ENCODE results near the gene ARPIN.

The ARPIN gene

DNA sequence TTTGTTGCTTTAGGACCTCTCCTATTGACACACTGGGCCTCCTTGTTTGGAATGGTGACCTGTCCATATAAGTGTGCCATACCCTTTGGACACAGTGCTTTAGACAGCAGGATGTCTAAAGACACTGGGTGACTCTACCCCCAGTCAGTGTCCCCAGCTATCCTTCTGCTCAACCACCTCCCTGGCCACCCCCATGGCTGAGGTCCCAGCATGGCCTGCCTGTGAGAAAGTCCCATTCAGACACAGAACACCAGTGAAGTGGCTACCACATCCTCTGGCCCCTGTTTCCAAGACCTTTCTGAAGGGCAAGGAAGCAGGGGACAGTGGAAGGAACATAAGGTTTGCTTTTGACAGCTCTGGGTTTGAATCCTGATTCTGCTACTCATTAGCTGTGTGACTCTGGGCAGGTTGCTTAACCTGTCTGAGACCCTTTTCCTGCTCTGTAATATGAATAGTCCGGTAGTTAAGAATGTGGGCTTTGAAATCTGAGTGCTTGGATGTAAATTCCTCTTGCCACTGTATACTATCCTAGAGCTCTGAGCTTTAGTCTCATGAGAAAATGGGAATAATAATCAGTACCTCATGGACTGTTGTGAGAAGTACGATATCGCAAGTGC is 12.7 kb downstream of the ARPIN start:
- H3K4me3 ChIP-seq (ENCODE audit: low read depth, low read length), result no peak overlapping the region
- H3K23ac ChIP-seq (ENCODE audit: low read length), result no peak overlapping the region
- H3K14ac ChIP-seq (ENCODE audit: low read length), result no peak overlapping the region
- DNase-seq, result no peak
- H3K9me3 ChIP-seq (ENCODE audit: insufficient read depth, low read depth, low read length), result peaks cover 2% of the 10 kb centered on the region
- no CpG with 5 or more reads among the region's 3 CpGs for WGBS (ENCODE audit: extremely low coverage, insufficient coverage, insufficient read length)
- H3K4me1 ChIP-seq (ENCODE audit: control insufficient read depth in 1 of 2, insufficient read depth in 2 of 2, low read length in 2 of 2), result no peaks in the 10 kb centered on the region
- no peak overlapping the region for H2BK12ac ChIP-seq (ENCODE audit: low read length)
- H2BK120ac ChIP-seq (ENCODE audit: insufficient read depth, low read length, poor library complexity), result no peak overlapping the region
- no peak overlapping the region for H2BK5ac ChIP-seq (ENCODE audit: low read depth, low read length, poor library complexity)
- H3K4me2 ChIP-seq (ENCODE audit: low read length), result no peak overlapping the region
- no peak overlapping the region for H3K9ac ChIP-seq (ENCODE audit: low read length)
- H2AFZ ChIP-seq (ENCODE audit: insufficient read depth, low read length, poor library complexity), result no peak overlapping the region
- no peak overlapping the region for H3K27ac ChIP-seq (ENCODE audit: low read depth, low read length)
- no peaks in the 10 kb centered on the region for H3K27me3 ChIP-seq (ENCODE audit: insufficient read depth, low read length)
- no peak overlapping the region for H4K8ac ChIP-seq (ENCODE audit: low read depth, low read length)
- no peak overlapping the region for H2AK5ac ChIP-seq (ENCODE audit: low read length)
- H4K91ac ChIP-seq (ENCODE audit: low read depth, low read length), result no peak overlapping the region
- H3K18ac ChIP-seq (ENCODE audit: low read length), result no peak overlapping the region
- H3K79me2 ChIP-seq (ENCODE audit: control insufficient read depth, insufficient read depth, low read length, poor library complexity), result no peaks in the 10 kb centered on the region
- peaks cover 8 to 14% of the 10 kb centered on the region in 2 experiments for H3K36me3 ChIP-seq (ENCODE audit: control insufficient read depth in 1 of 2, insufficient read depth in 2 of 2, low read length in 2 of 2)
- H3K79me1 ChIP-seq (ENCODE audit: low read length), result no peaks in the 10 kb centered on the region
- H4K12ac ChIP-seq (ENCODE audit: low read depth, low read length), result no peak overlapping the region
- H3K4ac ChIP-seq (ENCODE audit: low read depth, low read length), result no peak overlapping the region

DNA sequence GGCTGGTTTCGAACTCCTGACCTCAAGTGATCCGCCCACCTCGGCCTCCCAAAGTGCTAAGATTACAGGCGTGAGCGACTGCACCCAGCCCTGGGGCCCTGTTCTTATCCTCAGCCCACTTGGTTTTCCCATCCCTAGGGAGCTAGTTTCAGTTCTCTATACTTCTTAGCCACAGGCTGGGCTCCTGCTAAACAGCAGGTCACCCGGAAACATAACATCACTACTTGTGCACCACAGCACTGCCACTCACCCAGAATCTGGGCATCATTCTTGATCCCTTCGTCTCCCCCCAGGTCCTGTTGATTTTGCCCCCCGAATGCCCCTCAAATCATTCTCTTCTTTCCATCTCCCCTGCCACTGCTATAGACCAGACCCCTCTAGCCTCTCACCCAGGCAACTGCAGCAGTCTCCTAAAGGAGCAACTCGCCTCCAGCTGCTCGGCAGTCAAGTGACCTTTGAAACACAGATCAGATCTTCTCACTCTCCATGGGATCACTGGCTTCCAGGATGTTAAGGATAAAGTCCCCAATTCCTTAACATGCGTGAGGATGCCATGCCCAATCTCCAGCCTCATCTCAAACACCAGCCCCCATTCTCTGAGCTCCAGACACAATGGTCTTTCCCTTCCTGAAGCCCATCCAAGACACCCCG is 13.3 kb downstream of the ARPIN start:
- H3K27ac ChIP-seq (ENCODE audit: low read depth, low read length), result no peak overlapping the region
- no peak overlapping the region for H3K9ac ChIP-seq (ENCODE audit: low read length)
- H3K79me2 ChIP-seq (ENCODE audit: control insufficient read depth, insufficient read depth, low read length, poor library complexity), result no peaks in the 10 kb centered on the region
- H3K9me3 ChIP-seq (ENCODE audit: insufficient read depth, low read depth, low read length), result peaks cover 2% of the 10 kb centered on the region
- no peak overlapping the region for H2BK5ac ChIP-seq (ENCODE audit: low read depth, low read length, poor library complexity)
- no CpG with 5 or more reads among the region's 12 CpGs for WGBS (ENCODE audit: extremely low coverage, insufficient coverage, insufficient read length)
- H3K23ac ChIP-seq (ENCODE audit: low read length), result no peak overlapping the region
- H3K14ac ChIP-seq (ENCODE audit: low read length), result no peak overlapping the region
- no peak overlapping the region for H3K4ac ChIP-seq (ENCODE audit: low read depth, low read length)
- no peak overlapping the region for H4K91ac ChIP-seq (ENCODE audit: low read depth, low read length)
- H2AK5ac ChIP-seq (ENCODE audit: low read length), result no peak overlapping the region
- no peak for DNase-seq
- H4K12ac ChIP-seq (ENCODE audit: low read depth, low read length), result no peak overlapping the region
- H4K8ac ChIP-seq (ENCODE audit: low read depth, low read length), result no peak overlapping the region
- no peak overlapping the region for H2AFZ ChIP-seq (ENCODE audit: insufficient read depth, low read length, poor library complexity)
- H3K18ac ChIP-seq (ENCODE audit: low read length), result no peak overlapping the region
- H2BK120ac ChIP-seq (ENCODE audit: insufficient read depth, low read length, poor library complexity), result no peak overlapping the region
- no peak overlapping the region for H2BK12ac ChIP-seq (ENCODE audit: low read length)
- H3K79me1 ChIP-seq (ENCODE audit: low read length), result no peaks in the 10 kb centered on the region
- no peak overlapping the region for H3K4me2 ChIP-seq (ENCODE audit: low read length)
- H3K36me3 ChIP-seq (ENCODE audit: control insufficient read depth in 1 of 2, insufficient read depth in 2 of 2, low read length in 2 of 2), result peaks cover 8 to 14% of the 10 kb centered on the region in 2 experiments
- no peak overlapping the region for H3K4me3 ChIP-seq (ENCODE audit: low read depth, low read length)
- H3K27me3 ChIP-seq (ENCODE audit: insufficient read depth, low read length), result no peaks in the 10 kb centered on the region
- H3K4me1 ChIP-seq (ENCODE audit: control insufficient read depth in 1 of 2, insufficient read depth in 2 of 2, low read length in 2 of 2), result peaks cover 0 to 3% of the 10 kb centered on the region in 2 experiments

DNA sequence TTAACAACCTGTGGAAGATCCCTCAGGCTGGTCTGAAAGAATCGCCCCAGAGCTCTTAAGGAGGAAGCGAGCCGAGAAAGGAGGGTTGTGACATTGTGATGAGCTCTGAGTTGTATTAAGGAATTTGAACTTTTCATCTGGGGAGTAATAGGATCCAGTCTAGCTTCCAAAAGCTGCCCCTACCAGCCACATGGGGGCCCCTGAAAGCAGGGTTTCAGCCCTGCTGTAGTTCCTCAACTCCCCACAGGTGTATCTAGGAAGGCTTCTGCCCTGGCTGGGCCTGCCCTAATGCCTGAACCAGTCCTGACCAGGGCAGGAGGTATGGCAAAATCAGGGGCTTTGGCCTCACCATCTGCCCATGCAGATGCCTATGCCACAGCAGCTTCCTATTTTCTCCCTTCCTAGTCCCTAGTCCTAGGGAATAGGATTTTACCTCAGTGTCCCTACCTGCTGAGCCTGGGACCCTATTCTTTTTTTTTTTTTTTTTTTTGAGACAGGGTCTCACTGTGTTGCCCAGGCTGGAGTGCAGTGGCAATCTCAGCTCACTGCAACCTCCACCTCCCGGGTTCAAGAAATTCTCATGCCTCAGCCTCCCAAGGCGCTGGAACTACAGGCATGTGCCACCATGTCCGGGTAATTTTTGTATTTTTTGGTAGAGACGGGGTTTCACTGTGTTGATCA is 14.0 kb downstream of the ARPIN start:
- Histone ChIP-seq H2BK12ac (ENCODE audit: low read length) (no peak overlapping the region), H4K91ac (ENCODE audit: low read depth, low read length) (no peak overlapping the region), H3K4me1 (ENCODE audit: control insufficient read depth in 1 of 2, insufficient read depth in 2 of 2, low read length in 2 of 2) (peaks cover 0 to 3% of the 10 kb centered on the region in 2 experiments), H3K9ac (ENCODE audit: low read length) (no peak overlapping the region), H3K79me1 (ENCODE audit: low read length) (peaks cover 3% of the 10 kb centered on the region), H2BK5ac (ENCODE audit: low read depth, low read length, poor library complexity) (no peak overlapping the region), H2AFZ (ENCODE audit: insufficient read depth, low read length, poor library complexity) (no peak overlapping the region), H3K27me3 (ENCODE audit: insufficient read depth, low read length) (no peaks in the 10 kb centered on the region), H3K23ac (ENCODE audit: low read length) (no peak overlapping the region), H3K27ac (ENCODE audit: low read depth, low read length) (no peak overlapping the region), H4K8ac (ENCODE audit: low read depth, low read length) (no peak overlapping the region), H2BK120ac (ENCODE audit: insufficient read depth, low read length, poor library complexity) (no peak overlapping the region), H3K14ac (ENCODE audit: low read length) (no peak overlapping the region), H3K18ac (ENCODE audit: low read length) (no peak overlapping the region), H3K9me3 (ENCODE audit: insufficient read depth, low read depth, low read length) (peaks cover 1% of the 10 kb centered on the region), H3K79me2 (ENCODE audit: control insufficient read depth, insufficient read depth, low read length, poor library complexity) (no peaks in the 10 kb centered on the region), H3K4me2 (ENCODE audit: low read length) (no peak overlapping the region), H4K12ac (ENCODE audit: low read depth, low read length) (no peak overlapping the region), H3K4ac (ENCODE audit: low read depth, low read length) (no peak overlapping the region), H3K36me3 (ENCODE audit: control insufficient read depth in 1 of 2, insufficient read depth in 2 of 2, low read length in 2 of 2) (peaks cover 8 to 13% of the 10 kb centered on the region in 2 experiments), H2AK5ac (ENCODE audit: low read length) (no peak overlapping the region), H3K4me3 (ENCODE audit: low read depth, low read length) (no peak overlapping the region)
- DNase-seq, result peak in 1 of 2 donors; percentile 41
- WGBS (ENCODE audit: extremely low coverage, insufficient coverage, insufficient read length), result no CpG with 5 or more reads among the region's 7 CpGs

DNA sequence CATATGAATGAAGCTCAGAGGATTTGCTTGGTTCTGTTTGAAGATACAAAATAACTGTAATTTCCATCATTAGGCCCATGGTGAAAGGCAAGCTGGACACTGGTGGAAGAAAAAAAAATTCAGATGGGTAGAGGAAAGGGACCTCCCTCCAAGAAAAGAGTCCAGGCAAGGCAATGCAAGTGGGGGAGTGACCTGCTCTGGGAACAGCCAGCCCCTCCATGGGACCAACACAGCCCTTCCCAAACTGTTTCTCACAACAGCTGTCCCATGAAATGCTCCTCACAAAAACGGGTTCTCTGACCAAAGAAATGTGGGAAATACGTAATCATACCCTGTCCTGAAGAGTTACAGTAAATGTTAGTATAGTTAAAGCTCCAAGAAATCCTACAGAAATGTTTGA is 14.6 kb downstream of the ARPIN start:
- no peak overlapping the region for H3K23ac ChIP-seq (ENCODE audit: low read length)
- H3K9ac ChIP-seq (ENCODE audit: low read length), result no peak overlapping the region
- peaks cover 0 to 3% of the 10 kb centered on the region in 2 experiments for H3K4me1 ChIP-seq (ENCODE audit: control insufficient read depth in 1 of 2, insufficient read depth in 2 of 2, low read length in 2 of 2)
- WGBS (ENCODE audit: extremely low coverage, insufficient coverage, insufficient read length), result no CpG with 5 or more reads among the region's 2 CpGs
- no peak overlapping the region for H2BK12ac ChIP-seq (ENCODE audit: low read length)
- H4K8ac ChIP-seq (ENCODE audit: low read depth, low read length), result no peak overlapping the region
- H3K4me3 ChIP-seq (ENCODE audit: low read depth, low read length), result no peak overlapping the region
- H2BK5ac ChIP-seq (ENCODE audit: low read depth, low read length, poor library complexity), result no peak overlapping the region
- no peak overlapping the region for H2AK5ac ChIP-seq (ENCODE audit: low read length)
- H3K9me3 ChIP-seq (ENCODE audit: insufficient read depth, low read depth, low read length), result no peaks in the 10 kb centered on the region
- peaks cover 4% of the 10 kb centered on the region for H3K79me2 ChIP-seq (ENCODE audit: control insufficient read depth, insufficient read depth, low read length, poor library complexity)
- H3K14ac ChIP-seq (ENCODE audit: low read length), result no peak overlapping the region
- DNase-seq, result no peak
- no peak overlapping the region for H3K27ac ChIP-seq (ENCODE audit: low read depth, low read length)
- H3K4me2 ChIP-seq (ENCODE audit: low read length), result no peak overlapping the region
- H4K91ac ChIP-seq (ENCODE audit: low read depth, low read length), result no peak overlapping the region
- H3K36me3 ChIP-seq (ENCODE audit: control insufficient read depth in 1 of 2, insufficient read depth in 2 of 2, low read length in 2 of 2), result peaks cover 2 to 10% of the 10 kb centered on the region in 2 experiments
- H3K18ac ChIP-seq (ENCODE audit: low read length), result no peak overlapping the region
- no peaks in the 10 kb centered on the region for H3K27me3 ChIP-seq (ENCODE audit: insufficient read depth, low read length)
- peaks cover 7% of the 10 kb centered on the region for H3K79me1 ChIP-seq (ENCODE audit: low read length)
- H4K12ac ChIP-seq (ENCODE audit: low read depth, low read length), result no peak overlapping the region
- H3K4ac ChIP-seq (ENCODE audit: low read depth, low read length), result no peak overlapping the region
- no peak overlapping the region for H2BK120ac ChIP-seq (ENCODE audit: insufficient read depth, low read length, poor library complexity)
- H2AFZ ChIP-seq (ENCODE audit: insufficient read depth, low read length, poor library complexity), result no peak overlapping the region
